K562 (cell line): ENCODE data around the gene SALL3. TPM values are rescaled to one million over a fixed set of nuclear protein-coding genes. Genes with fewer than 3 reads are reported as not detected.

Experiments used
- ATAC-seq: fragments of 200-7000 bp; cut with Tn5 transposase; 3 replicates; pipeline ENCODE4 v1.9.1; 2020; ENCODE audit warnings: moderate library complexity
- BruUV-seq: library from RNA; stranded (reverse); fragments of 400-500 nt; replicated peaks from 2 replicates; lab custom pipeline; 2021; lab: Mats Ljungman, UMichigan
- CTCF ChIA-PET: fragments of 300-600 bp; formaldehyde crosslinking; extraction: SDS; loops from one replicate; lab custom pipeline; 2021; ENCODE audit warnings: low intra/inter-chr PET ratio; lab: Yijun Ruan, JAX
- POLR2A ChIA-PET: fragments of 300-600, 350-650 bp; sonication (Branson Sonifier 250); formaldehyde crosslinking; extraction: SDS; loops from one replicate; lab custom pipeline; 2021; ENCODE audit warnings: antibody characterized with exemption, inconsistent platforms; lab: Yijun Ruan, JAX
- DNase-seq, 4 experiments: peaks; one replicate each; pipeline versions ENCODE4 v3.0.0 to v3.0.0-alpha.2; 2011 to 2018; ENCODE audit warnings: low spot score in 3 of 4, mixed read lengths in 3 of 4; ENCODE audit errors: extremely low read depth in 1 of 4
- FAIRE-seq: peaks from 2 replicates; lab custom pipeline; 2011; peaks lifted over from hg19 to GRCh38; lab: Jason Lieb, UNC
- H2AFZ ChIP-seq: 2 replicates; pipeline ENCODE4 v1.6.0; 2011; ENCODE audit warnings: low read depth, low read length, control low read depth, inconsistent platforms
- H3K27ac ChIP-seq: fragments of 200-600 bp; 3 replicates; pipeline ENCODE4 v1.8.0; 2011; ENCODE audit warnings: low read depth, mild to moderate bottlenecking, control low read depth, inconsistent platforms, low read length, moderate library complexity, mixed read lengths; ENCODE audit errors: extremely low read depth
- H3K27me3 ChIP-seq, 2 experiments: fragments of 300-600 bp in 1 of 2; 2 replicates in 1 of 2; 3 replicates in 1 of 2; pipeline versions ENCODE4 v1.6.0 to v1.8.0; 2011; ENCODE audit warnings: inconsistent platforms in 2 of 2, low read length in 2 of 2, mild to moderate bottlenecking in 1 of 2, mixed read lengths in 1 of 2, moderate library complexity in 1 of 2; ENCODE audit not compliant: control insufficient read depth in 2 of 2, insufficient read depth in 2 of 2
- H3K36me3 ChIP-seq: fragments of 300-600 bp; 3 replicates; pipeline ENCODE4 v1.8.0; 2011; ENCODE audit warnings: mild to moderate bottlenecking, low read length, inconsistent platforms; ENCODE audit not compliant: control insufficient read depth, insufficient read depth
- H3K4me1 ChIP-seq, 2 experiments: fragments of 200-600 bp in 1 of 2; replicated peaks in 1 of 2; 2 replicates in 1 of 2; 3 replicates in 1 of 2; pipeline versions ENCODE4 v1.5.1 to v1.8.0; 2011; ENCODE audit warnings: inconsistent platforms in 2 of 2, low read length in 2 of 2, mild to moderate bottlenecking in 1 of 2, mixed read lengths in 1 of 2, moderate library complexity in 1 of 2; ENCODE audit not compliant: control insufficient read depth in 2 of 2, insufficient read depth in 2 of 2
- H3K4me2 ChIP-seq: 2 replicates; pipeline ENCODE4 v1.6.1; 2011; ENCODE audit warnings: low read length, control low read depth, inconsistent platforms, mixed read lengths; ENCODE audit not compliant: insufficient read depth
- H3K4me3 ChIP-seq: fragments of 200-600 bp; sonication (generic), shearing (Covaris generic); 2 replicates; pipeline ENCODE4 v1.5.1; 2016; ENCODE audit warnings: control low read depth, inconsistent platforms
- H3K79me2 ChIP-seq: fragments of 200-600 bp; 3 replicates; pipeline ENCODE4 v1.8.0; 2011; ENCODE audit warnings: low read length, inconsistent platforms; ENCODE audit not compliant: control insufficient read depth, insufficient read depth
- H3K9ac ChIP-seq, 2 experiments: 2 replicates each; pipeline versions ENCODE4 v1.6.0 to v1.6.1; 2011; ENCODE audit warnings: low read depth in 2 of 2, low read length in 2 of 2, control low read depth in 1 of 2, inconsistent platforms in 1 of 2, mild to moderate bottlenecking in 1 of 2, mixed read lengths in 1 of 2; ENCODE audit not compliant: insufficient read depth in 1 of 2
- H3K9me1 ChIP-seq: one replicate; pipeline ENCODE4 v1.6.0; 2011; ENCODE audit warnings: inconsistent platforms, mild to moderate bottlenecking, low read length, moderate library complexity; ENCODE audit not compliant: control insufficient read depth, insufficient read depth
- H3K9me3 ChIP-seq: replicated peaks from 2 replicates; pipeline ENCODE4 v1.5.1; 2011; ENCODE audit warnings: low read depth, low read length, inconsistent platforms; ENCODE audit not compliant: control insufficient read depth, insufficient read depth
- H4K20me1 ChIP-seq: replicated peaks from 2 replicates; pipeline ENCODE4 v1.6.1; 2011; ENCODE audit warnings: low read length, inconsistent platforms, mixed read lengths; ENCODE audit not compliant: control insufficient read depth, insufficient read depth
- E2F6 ChIP-seq, 2 experiments: IDR thresholded peaks; 2 replicates each; pipeline ENCODE4 v1.6.1; 2011; ENCODE audit warnings: borderline replicate concordance in 1 of 2, control low read depth in 1 of 2, low read depth in 1 of 2, low read length in 1 of 2, mild to moderate bottlenecking in 1 of 2, mixed read lengths in 1 of 2, moderate library complexity in 1 of 2; ENCODE audit not compliant: insufficient read depth in 1 of 2, insufficient read length in 1 of 2, poor library complexity in 1 of 2, severe bottlenecking in 1 of 2; ENCODE audit errors: extremely low read depth in 1 of 2
- FUS ChIP-seq: fragments of 200-400 bp; formaldehyde crosslinking; optimal IDR thresholded peaks from 2 replicates; pipeline ENCODE3; 2017; ENCODE audit warnings: low read depth, low read length
- MCM3 ChIP-seq: fragments of 450-650 bp; IDR thresholded peaks from 2 replicates; pipeline ENCODE4 v1.6.1; 2016
- SLC30A9 ChIP-seq: fragments of 250-450 bp; sonication (Bioruptor Pico); IDR thresholded peaks from 2 replicates; pipeline ENCODE4 v1.8.0; 2022; ENCODE audit warnings: mild to moderate bottlenecking, moderate library complexity
- STAT6 ChIP-seq: sonication (generic); formaldehyde crosslinking; IDR thresholded peaks from 2 replicates; pipeline ENCODE4 v1.8.1; 2023; ENCODE audit warnings: mild to moderate bottlenecking, missing genetic modification reagents
- THRA ChIP-seq: fragments of 450-650 bp; IDR thresholded peaks from 2 replicates; pipeline ENCODE4 v1.6.1; 2017; ENCODE audit warnings: mild to moderate bottlenecking, moderate library complexity
- ZNF12 ChIP-seq: sonication (generic); formaldehyde crosslinking; IDR thresholded peaks from 2 replicates; pipeline ENCODE4 v1.4.0; 2020; ENCODE audit warnings: mild to moderate bottlenecking, missing genetic modification reagents
- ZNF197 ChIP-seq: fragments of 200-800 bp; sonication (Bioruptor generic); IDR thresholded peaks from 2 replicates; pipeline ENCODE4 v1.6.1; 2016; ENCODE audit warnings: low read depth, missing genetic modification characterization, missing compliant biosample characterization
- WGBS: fragments of 100-300 bp; shearing (Covaris generic); methylation state at CpG from one replicate; pipeline ENCODE4 v1.1.6; 2016; ENCODE audit warnings: low coverage, mixed read lengths; ENCODE audit not compliant: insufficient coverage; ENCODE audit errors: missing lambda C conversion rate; 5-methylcytosine and 5-hydroxymethylcytosine counted together
- in situ Hi-C: fragments of 300-500 bp; cut with MboI; formaldehyde crosslinking; loops from 4 replicates; pipeline ENCODE4 v1.15.0; 2018; ENCODE audit warnings: inconsistent platforms, mixed read lengths
- intact Hi-C: fragments of 100-400 bp; cut with micrococcal nuclease; formaldehyde crosslinking; loops from 2 replicates; pipeline ENCODE4 v1.14.2; 2022
- polyA plus RNA-seq, 8 experiments: library from polyadenylated mRNA; depleted of rRNA in 4 of 8; stranded (reverse) in 5 of 8; unstranded in 3 of 8; fragments of >200 nt; fragmentation: Nextera tagmentation in 2 of 8; fragmentation: Illumina TruSeq in 1 of 8; extraction: Ambion mirVana in 2 of 8; extraction: Trizol in 1 of 8; gene quantifications; 2 replicates each; pipeline versions ENCODE4 v1.2.1 to v1.2.3, GENCODE V29; 2011 to 2014; ENCODE audit warnings: inconsistent platforms in 1 of 8, missing spikeins in 1 of 8
- total RNA-seq, 7 experiments: library from RNA; depleted of rRNA in 6 of 7; stranded (reverse); fragments of >200 nt in 6 of 7; fragmentation: Illumina TruSeq in 2 of 7; extraction: Trizol in 2 of 7; gene quantifications; 2 replicates each; pipeline versions ENCODE4 v1.2.1 to v1.2.3, GENCODE V29; 2011 to 2021; ENCODE audit warnings: low replicate concordance in 1 of 7

SALL3 gene
- total and polyA plus RNA-seq, 9 of the 15 experiments (the other 6 are each of a cell fraction or from before 2014, with no cell fraction given): not detected

- TF ChIP-seq STAT6 (CRISPR knock-in tag) (no peak), SLC30A9 (CRISPR knock-in tag) (no peak), THRA (no peak)
Observed at GRCh38 chr18:78957140-78957539, 22.5 kb upstream of the SALL3 start (continued).

GRCh38 chr18:78960709-78961108 lies 18.9 kb upstream of the SALL3 start:
- H3K79me2 ChIP-seq: no peaks in the 10 kb centered on the region
- BruUV-seq: no TSS peak
- H3K9me1 ChIP-seq: no peaks in the 10 kb centered on the region
- DNase-seq (no peak), ATAC-seq (no peak), FAIRE-seq (no peak)
- H2AFZ ChIP-seq: no peak overlapping the region
- WGBS: 0% methylated on average over 6 of the region's 6 CpGs
- no peak overlapping the region for H3K27ac ChIP-seq
- 0 out of 5 replicates have a peak, but pooled peaks cover 0 to 5% of the 10 kb centered on the region in 2 experiments for H3K27me3 ChIP-seq
- CTCF ChIA-PET: no interaction called here
- peaks cover 3% of the 10 kb centered on the region; the same call in 1 of the 2 replicates for H3K9me3 ChIP-seq
- POLR2A ChIA-PET: interaction anchor here (0.6 kb wide), 1 partner anchor 201 kb away, joined by 3 read pairs; no protein-coding TSS in a partner anchor
- TF ChIP-seq FUS: no peak
- TF ChIP-seq ZNF12 (CRISPR knock-in tag): no peak
- no peak for TF ChIP-seq E2F6 (IDR thresholded peaks at IDR 0.05; ENCODE audit: borderline replicate concordance in 1 of 2, extremely low read depth in 1 of 2, insufficient read depth in 1 of 2, insufficient read length in 1 of 2, low read depth in 1 of 2, low read length in 1 of 2, poor library complexity in 1 of 2, severe bottlenecking in 1 of 2)
- TF ChIP-seq ZNF197 (CRISPR knock-in tag): no peak
- TF ChIP-seq MCM3: no peak
- intact Hi-C loops (no loop called here), in situ Hi-C loops (no loop called here)
- H3K36me3 ChIP-seq: no peaks in the 10 kb centered on the region
- H3K4me3 ChIP-seq: no peak overlapping the region
- no peaks in the 10 kb centered on the region for H4K20me1 ChIP-seq
- H3K4me2 ChIP-seq: no peak overlapping the region
- no peak overlapping the region for H3K9ac ChIP-seq
- H3K4me1 ChIP-seq: no peaks in the 10 kb centered on the region
